Fibroblast of the aortic adventitia (primary cell): ENCODE measurements around the gene GBX1. TPM values are rescaled to one million over a fixed set of nuclear protein-coding genes. Genes with fewer than 3 reads are reported as not detected.

ENCODE experiments used
- DNase-seq: peaks from one replicate; pipeline ENCODE4 v3.0.0-alpha.2; 2010; ENCODE audit warnings: low read depth
- H3K4me3 ChIP-seq: 2 replicates; pipeline ENCODE4 v1.5.1; 2011; ENCODE audit warnings: low read depth, mild to moderate bottlenecking, control low read depth, low read length, moderate library complexity
- CTCF ChIP-seq: IDR thresholded peaks from 2 replicates; pipeline ENCODE4 v1.5.1; 2011; ENCODE audit warnings: mild to moderate bottlenecking, low read length, control low read depth, inconsistent platforms; ENCODE audit not compliant: insufficient read depth
- total RNA-seq: library from RNA; depleted of rRNA; stranded (reverse); fragments of >200 nt; gene quantifications from 2 replicates; pipeline ENCODE4 v1.2.3, GENCODE V29; 2012; ENCODE audit warnings: low replicate concordance

Gene GBX1
- total RNA-seq, 1 donor: not detected

- no peak for TF ChIP-seq CTCF
- no peak for DNase-seq
- no peak overlapping the region for H3K4me3 ChIP-seq
Observed at GRCh38 chr7:151188252-151188542, 20.7 kb upstream of the GBX1 start.

DNA sequence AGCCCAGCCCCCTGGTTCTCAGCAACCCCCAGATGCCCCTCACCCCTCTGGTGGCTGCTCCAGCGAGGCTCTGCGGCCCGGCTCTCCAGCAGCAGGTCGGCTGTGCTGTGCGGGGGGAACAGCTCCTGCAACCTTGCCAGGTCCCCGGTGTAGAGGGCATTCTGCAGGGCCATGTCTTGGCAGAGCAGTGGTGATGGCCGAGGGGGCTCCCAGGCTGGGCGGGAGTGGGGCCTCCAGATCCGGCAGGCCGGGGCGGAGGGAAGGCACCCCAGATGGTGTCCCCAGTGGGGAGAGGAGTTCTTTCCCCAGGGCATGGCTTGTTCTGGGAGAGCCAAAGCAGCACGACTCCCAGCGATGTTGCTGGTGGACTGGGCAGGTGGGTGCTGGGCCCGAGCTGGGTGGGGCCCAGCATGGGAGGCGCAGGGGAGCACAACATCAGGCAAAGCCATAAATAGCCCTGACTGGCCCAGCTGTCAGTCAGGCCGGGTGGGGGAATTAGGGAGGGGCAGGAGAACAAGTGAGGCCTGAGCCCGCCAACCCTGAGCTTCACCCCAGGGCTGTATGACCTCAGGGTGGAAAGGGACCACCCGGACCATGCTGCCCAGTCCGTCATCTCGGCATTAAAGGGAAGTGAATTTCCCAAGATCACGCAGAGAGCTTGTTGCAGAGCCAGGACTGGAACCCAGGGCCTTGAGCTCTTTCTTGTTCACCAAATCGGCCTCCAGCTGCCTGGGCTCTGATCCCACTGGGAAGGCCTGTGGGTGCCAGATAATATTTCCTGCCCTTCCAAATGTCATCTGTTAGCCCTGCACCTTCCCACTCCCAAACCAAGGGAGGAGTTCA, 20.1 kb upstream of the GBX1 start:
- TF ChIP-seq CTCF: no peak
- DNase-seq: no peak
- H3K4me3 ChIP-seq: no peak overlapping the region

GRCh38 chr7:151186640-151187408, 19.3 kb upstream of the GBX1 start, which contains the start of gene ASB10:
Gene ASB10 (minus strand): TSS chr7:151187250. CDS start chr7:151187130, 120 bp downstream.
- no peak for DNase-seq
- TF ChIP-seq CTCF: no peak
- no peak within 1 kb of the TSS for H3K4me3 ChIP-seq

- H3K4me3 ChIP-seq: no peak overlapping the region
Observed at GRCh38 chr7:151185762-151186639, 18.5 kb upstream of the GBX1 start.

GRCh38 chr7:151181011-151181431, 13.5 kb upstream of the GBX1 start:
- TF ChIP-seq CTCF: no peak
- DNase-seq: no peak
- no peak overlapping the region for H3K4me3 ChIP-seq

More at GRCh38 chr7:151185762-151186639, 18.5 kb upstream of the GBX1 start:
- DNase-seq: no peak
- no peak for TF ChIP-seq CTCF

DNA sequence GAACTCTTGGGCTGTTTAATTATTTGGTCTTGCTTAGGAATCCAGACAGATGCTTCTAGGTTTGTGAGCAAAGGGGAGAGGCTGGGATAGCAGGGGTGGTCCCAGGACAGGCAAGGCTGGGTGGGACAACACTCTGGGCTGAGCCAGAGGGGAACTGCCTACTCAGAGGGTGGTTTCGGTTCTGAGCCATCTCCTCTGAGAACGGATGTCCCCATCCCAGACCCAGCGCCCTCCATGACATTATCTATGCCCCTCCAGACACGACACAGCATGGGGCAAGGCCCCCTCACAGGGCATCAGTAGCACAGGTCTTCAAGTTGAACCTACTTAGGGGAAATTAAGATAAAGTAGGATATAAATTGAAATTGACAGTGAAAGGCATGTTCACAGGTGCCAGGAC, 12.5 kb upstream of the GBX1 start:
- TF ChIP-seq CTCF: no peak
- DNase-seq: no peak
- no peak overlapping the region for H3K4me3 ChIP-seq
